Panc1 (cell line): ENCODE measurements around the gene DMTF1. TPM values are rescaled to one million over a fixed set of nuclear protein-coding genes. Genes with fewer than 3 reads are reported as not detected.
"Not testable (repeated sequence)": the region's sequence is repeated elsewhere in the genome, so short reads cannot be mapped to it uniquely, and the experiment has no call there.

ENCODE experiments used
- ATAC-seq: fragments of 200-7000 bp; cut with Tn5 transposase; 2 replicates; pipeline ENCODE4 v1.9.1; 2020; ENCODE audit warnings: mild to moderate bottlenecking, moderate library complexity
- BruUV-seq: library from RNA; stranded (reverse); fragments of 400-500 nt; replicated peaks from 2 replicates; lab custom pipeline; 2021; lab: Mats Ljungman, UMichigan
- CTCF ChIA-PET: fragments of 300-600 bp; sonication (Branson Sonifier 250); formaldehyde crosslinking; loops from one replicate; lab custom pipeline; 2022; ENCODE audit warnings: antibody characterized with exemption; lab: Charles Lee
- POLR2A ChIA-PET: fragments of 300-600 bp; sonication (Branson Sonifier 250); formaldehyde crosslinking; loops from one replicate; lab custom pipeline; 2022; ENCODE audit warnings: antibody characterized with exemption; lab: Charles Lee
- DNase-seq: peaks from one replicate; pipeline ENCODE4 v3.0.0-alpha.2; 2010; ENCODE audit warnings: low read depth, low spot score
- H3K27ac ChIP-seq: 2 replicates; pipeline ENCODE4 v1.5.1; 2011; ENCODE audit warnings: mild to moderate bottlenecking, low read length, inconsistent platforms
- H3K27me3 ChIP-seq: fragments of 200-500 bp; sonication (Bioruptor generic); 2 replicates; pipeline ENCODE4 v1.6.0; 2014; ENCODE audit warnings: low read length, inconsistent platforms; ENCODE audit not compliant: control insufficient read depth, insufficient read depth
- H3K36me3 ChIP-seq: fragments of 200-500 bp; sonication (Bioruptor generic); 2 replicates; pipeline ENCODE4 v1.5.1; 2014; ENCODE audit warnings: inconsistent platforms, mild to moderate bottlenecking, low read length, moderate library complexity; ENCODE audit not compliant: control insufficient read depth, insufficient read depth
- H3K4me1 ChIP-seq: 2 replicates; pipeline ENCODE4 v1.5.1; 2011; ENCODE audit warnings: inconsistent platforms, mild to moderate bottlenecking, low read length, moderate library complexity; ENCODE audit not compliant: control insufficient read depth, insufficient read depth
- H3K4me3 ChIP-seq, 2 experiments: 2 replicates each; pipeline ENCODE4 v1.5.1; 2011 to 2012; ENCODE audit warnings: low read depth in 2 of 2, low read length in 2 of 2, mild to moderate bottlenecking in 2 of 2, inconsistent platforms in 1 of 2, moderate library complexity in 1 of 2
- H3K9me3 ChIP-seq: fragments of 200-500 bp; sonication (Bioruptor generic); 2 replicates; pipeline ENCODE4 v1.5.1; 2014; ENCODE audit warnings: low read depth, mild to moderate bottlenecking, inconsistent platforms, low read length, moderate library complexity; ENCODE audit not compliant: control insufficient read depth, insufficient read depth
- CTCF ChIP-seq: fragments of 450-650 bp; IDR thresholded peaks from 2 replicates; pipeline ENCODE4 v1.5.1; 2017; ENCODE audit warnings: mild to moderate bottlenecking
- POLR2AphosphoS5 ChIP-seq: IDR thresholded peaks from 2 replicates; pipeline ENCODE4 v1.6.1; 2012; ENCODE audit warnings: mild to moderate bottlenecking, low read depth, low read length, moderate library complexity
- REST ChIP-seq, 2 experiments: IDR thresholded peaks; 2 replicates each; pipeline ENCODE4 v1.6.1; 2011 to 2012; ENCODE audit warnings: low read depth in 2 of 2, control low read depth in 1 of 2, low read length in 1 of 2, mild to moderate bottlenecking in 1 of 2, moderate library complexity in 1 of 2; ENCODE audit not compliant: insufficient read depth in 1 of 2
- SIN3A ChIP-seq: IDR thresholded peaks from 2 replicates; pipeline ENCODE4 v1.6.1; 2012; ENCODE audit warnings: low read depth, mild to moderate bottlenecking, low read length, moderate library complexity, borderline replicate concordance; ENCODE audit not compliant: insufficient read depth
- TCF7L2 ChIP-seq: IDR thresholded peaks from 2 replicates; pipeline ENCODE4 v1.6.1; 2011; ENCODE audit warnings: mild to moderate bottlenecking, low read depth, low read length, inconsistent platforms
- in situ Hi-C: cut with HindIII; loops from 2 replicates; pipeline ENCODE4 v1.10.0; 2016; ENCODE audit warnings: low sequenced_read_pairs, low pct_unique_long_range_greater_than_20kb
- intact Hi-C: fragments of 100-400 bp; cut with micrococcal nuclease; formaldehyde crosslinking; loops from one replicate; pipeline ENCODE4 v1.10.0; 2022; ENCODE audit not compliant: unreplicated experiment
- total RNA-seq: library from RNA; stranded (reverse); gene quantifications from one replicate; pipeline ENCODE4 v1.2.1, GENCODE V29; 2021; ENCODE audit not compliant: unreplicated experiment

The DMTF1 gene
- total RNA-seq, 1 experiment from 2014 or later, result 54.0 TPM

- peaks cover 12% of the 10 kb centered on the region; the same call in 1 of the 2 replicates for H3K36me3 ChIP-seq
Measured at GRCh38 chr7:87202208-87202607, 50.0 kb downstream of the DMTF1 start.

GRCh38 chr7:87202705-87203104 is 50.5 kb downstream of the DMTF1 start:
- POLR2A ChIA-PET, result no interaction called here
- in situ Hi-C loops (no loop called here), intact Hi-C loops (no loop called here)
- TF ChIP-seq POLR2AphosphoS5 (no peak), REST (IDR thresholded peaks at IDR 0.05; ENCODE audit: insufficient read depth in 1 of 2, low read depth in 2 of 2, low read length in 1 of 2) (no peak), CTCF (no peak), TCF7L2 (no peak), SIN3A (no peak)
- Histone ChIP-seq H3K27me3 (no peaks in the 10 kb centered on the region), H3K36me3 (peaks cover 7% of the 10 kb centered on the region; the same call in 1 of the 2 replicates), H3K9me3 (peaks cover 10% of the 10 kb centered on the region; the same call in 1 of the 2 replicates), H3K4me1 (no peaks in the 10 kb centered on the region), H3K27ac (no peak overlapping the region), H3K4me3 (no peak overlapping the region)
- CTCF ChIA-PET, result no interaction called here
- ATAC-seq, result no peak
- no peak for DNase-seq
- no TSS peak for BruUV-seq

More at GRCh38 chr7:87202208-87202607, 50.0 kb downstream of the DMTF1 start:
- BruUV-seq, result no TSS peak
- Histone ChIP-seq H3K27me3 (no peaks in the 10 kb centered on the region), H3K27ac (no peak overlapping the region), H3K4me1 (no peaks in the 10 kb centered on the region), H3K4me3 (no peak overlapping the region), H3K9me3 (peaks cover 10% of the 10 kb centered on the region; the same call in 1 of the 2 replicates)
- CTCF ChIA-PET, result no interaction called here
- POLR2A ChIA-PET, result no interaction called here
- in situ Hi-C loops (no loop called here), intact Hi-C loops (no loop called here)
- no peak for ATAC-seq
- DNase-seq, result no peak
- no peak for TF ChIP-seq SIN3A

- H3K27me3 ChIP-seq, intact Hi-C loops, ATAC-seq, POLR2A ChIA-PET, DNase-seq, H3K27ac ChIP-seq, BruUV-seq, H3K36me3 ChIP-seq, CTCF ChIA-PET, H3K9me3 ChIP-seq, in situ Hi-C loops, H3K4me1 ChIP-seq, H3K4me3 ChIP-seq: not testable (repeated sequence)
Measured at GRCh38 chr7:87203929-87204328, 51.7 kb downstream of the DMTF1 start.
